HepG2 (cell line): ENCODE data around the gene ETFDH. TPM values are rescaled to one million over a fixed set of nuclear protein-coding genes. Genes with fewer than 3 reads are reported as not detected.

Experiments
- ELF4 ChIP-seq: sonication (generic); formaldehyde crosslinking; IDR thresholded peaks from 2 replicates; pipeline ENCODE4 v1.5.0; 2020; ENCODE audit warnings: missing genetic modification reagents, mild to moderate bottlenecking, moderate library complexity, borderline replicate concordance
- HOXA7 ChIP-seq: sonication (generic); formaldehyde crosslinking; IDR thresholded peaks from 2 replicates; pipeline ENCODE4 v1.8.1; 2022; ENCODE audit warnings: mild to moderate bottlenecking, missing genetic modification reagents, moderate library complexity
- IRX3 ChIP-seq: sonication (generic); formaldehyde crosslinking; IDR thresholded peaks from 2 replicates; pipeline ENCODE4 v1.8.1; 2023; ENCODE audit warnings: mild to moderate bottlenecking, low read depth, missing genetic modification reagents, borderline replicate concordance
- MATR3 ChIP-seq: sonication (generic); formaldehyde crosslinking; IDR thresholded peaks from 2 replicates; pipeline ENCODE4 v1.4.0; 2020; ENCODE audit warnings: missing genetic modification reagents
- NAIF1 ChIP-seq: sonication (generic); formaldehyde crosslinking; IDR thresholded peaks from 2 replicates; pipeline ENCODE4 v1.5.0; 2020; ENCODE audit warnings: mild to moderate bottlenecking, missing genetic modification reagents, borderline replicate concordance
- SMAD9 ChIP-seq: sonication (generic); formaldehyde crosslinking; IDR thresholded peaks from 2 replicates; pipeline ENCODE4 v1.5.1; 2020; ENCODE audit warnings: mild to moderate bottlenecking, missing genetic modification reagents
- TP53 ChIP-seq: sonication (generic); formaldehyde crosslinking; conservative IDR thresholded peaks from 2 replicates; pipeline ENCODE4 v1.4.0; 2020; ENCODE audit warnings: missing genetic modification reagents
- ZKSCAN8 ChIP-seq: IDR thresholded peaks from 2 replicates; pipeline ENCODE4 v1.6.1; 2016; ENCODE audit warnings: borderline replicate concordance, missing genetic modification reagents, missing compliant biosample characterization
- ZNF337 ChIP-seq: sonication (generic); formaldehyde crosslinking; IDR thresholded peaks from 2 replicates; pipeline ENCODE4 v1.5.1; 2020; ENCODE audit warnings: missing genetic modification reagents, low read depth, mild to moderate bottlenecking, borderline replicate concordance
- ZNF567 ChIP-seq: sonication (generic); formaldehyde crosslinking; IDR thresholded peaks from 2 replicates; pipeline ENCODE4 v1.8.1; 2023; ENCODE audit warnings: mild to moderate bottlenecking, missing genetic modification reagents, borderline replicate concordance
- ZNF605 ChIP-seq: sonication (generic); formaldehyde crosslinking; IDR thresholded peaks from 2 replicates; pipeline ENCODE4 v1.8.0; 2022; ENCODE audit warnings: mild to moderate bottlenecking, missing genetic modification reagents
- ZSCAN9 ChIP-seq: IDR thresholded peaks from 2 replicates; pipeline ENCODE4 v1.6.1; 2016; ENCODE audit warnings: borderline replicate concordance
- polyA plus RNA-seq, 8 experiments: library from polyadenylated mRNA; depleted of rRNA in 3 of 8; stranded (reverse) in 7 of 8; unstranded in 1 of 8; fragments of >200 nt; fragmentation: Illumina TruSeq in 4 of 8; extraction: Trizol in 4 of 8; gene quantifications; 2 replicates each; pipeline versions ENCODE4 v1.2.1 to v1.2.3, GENCODE V29; 2011 to 2016; ENCODE audit warnings: low read depth in 4 of 8, missing spikeins in 1 of 8, mixed read lengths in 1 of 8; ENCODE audit not compliant: insufficient read depth in 1 of 8
- total RNA-seq, 5 experiments: library from RNA; depleted of rRNA; stranded (reverse); fragments of >200 nt; fragmentation: Illumina TruSeq; extraction: Trizol; gene quantifications; 2 replicates each; pipeline ENCODE4 v1.2.3, GENCODE V29; 2016; ENCODE audit warnings: low read depth in 1 of 5
- TF ChIP-seq, protein P1 (sequence below): sonication (generic); formaldehyde crosslinking; IDR thresholded peaks from 2 replicates; pipeline ENCODE4 v1.5.1; 2020; ENCODE audit warnings: missing genetic modification reagents, mild to moderate bottlenecking, borderline replicate concordance
- TF ChIP-seq, protein P2 (sequence below): sonication (generic); formaldehyde crosslinking; IDR thresholded peaks from 2 replicates; pipeline ENCODE4 v1.4.0; 2020; ENCODE audit warnings: missing genetic modification reagents, mild to moderate bottlenecking, borderline replicate concordance
- TF ChIP-seq, protein P3 (sequence below): sonication (generic); formaldehyde crosslinking; IDR thresholded peaks from 2 replicates; pipeline ENCODE4 v1.5.1; 2020; ENCODE audit warnings: missing genetic modification reagents, mild to moderate bottlenecking, borderline replicate concordance
- TF ChIP-seq, protein P4 (sequence below): sonication (generic); formaldehyde crosslinking; IDR thresholded peaks from 2 replicates; pipeline ENCODE4 v1.8.0; 2023; ENCODE audit warnings: mild to moderate bottlenecking, missing genetic modification reagents
- TF ChIP-seq, protein P5 (sequence below): sonication (generic); formaldehyde crosslinking; IDR thresholded peaks from 2 replicates; pipeline ENCODE4 v1.5.0; 2020; ENCODE audit warnings: mild to moderate bottlenecking, missing genetic modification reagents

The ETFDH gene
- total and polyA plus RNA-seq, 2 of the 13 experiments (the other 11 are each of a cell fraction or from before 2014, with no cell fraction given), result 14.7 to 17.8 TPM

DNA sequence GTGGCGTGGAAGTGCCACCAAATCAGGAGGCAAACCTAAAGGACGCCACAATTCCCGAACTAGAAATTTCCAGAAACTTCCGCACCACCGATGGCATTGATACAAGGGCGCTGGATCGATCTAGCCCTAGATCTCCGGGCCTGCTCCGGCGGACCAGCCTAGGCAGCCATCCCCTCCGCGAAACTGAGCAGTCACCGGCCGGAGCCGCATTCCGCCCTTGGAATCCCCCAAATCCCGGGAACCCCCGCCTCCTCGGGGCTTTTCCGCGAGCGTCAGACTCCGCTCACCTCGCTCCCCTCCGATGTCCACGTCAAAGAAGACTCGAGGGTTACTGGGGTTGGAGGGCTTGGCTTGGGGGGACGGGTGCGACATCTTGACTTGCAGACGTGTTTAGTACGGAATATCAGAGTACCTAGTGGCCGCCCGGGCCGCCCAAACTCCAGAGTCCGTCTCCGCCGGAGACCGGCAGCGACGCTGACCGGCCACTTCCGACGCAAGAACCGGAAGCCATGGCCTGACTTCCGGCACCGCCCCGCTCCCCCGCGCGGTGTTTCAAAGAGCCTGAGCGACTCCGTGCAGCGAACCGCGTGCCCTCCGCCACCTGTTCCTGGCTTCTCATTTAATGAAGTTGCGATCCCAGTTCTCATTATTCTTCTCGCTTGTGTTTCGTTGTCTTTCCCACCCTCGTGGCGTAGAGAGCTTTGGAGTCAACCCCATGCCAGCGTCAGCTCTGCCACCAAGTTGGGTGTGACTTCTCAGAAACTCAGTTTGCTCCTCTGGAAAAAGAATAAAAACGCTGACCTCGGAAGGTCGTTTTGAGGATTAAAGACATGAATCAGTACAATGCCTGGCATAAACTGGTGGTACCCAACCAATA lies 51.1 kb downstream of the ETFDH start, which contains the start of gene PPID (continued):
- TF ChIP-seq MATR3 (no peak), HOXA7 (CRISPR knock-in tag) (no peak), ZNF337 (no peak), SMAD9 (CRISPR knock-in tag) (peak; percentile 81; the same call in 1 of the 2 replicates), ZKSCAN8 (CRISPR knock-in tag) (no peak), ZNF567 (CRISPR knock-in tag) (no peak), IRX3 (CRISPR knock-in tag) (no peak), NAIF1 (CRISPR knock-in tag) (no peak), ZSCAN9 (CRISPR knock-in tag) (0 out of 2 replicates have a peak, but pooled peaks have one; percentile 32), ELF4 (CRISPR knock-in tag) (peak; percentile 82; the same call in 1 of the 2 replicates), ZNF605 (CRISPR knock-in tag) (peak; percentile 74), TP53 (CRISPR knock-in tag) (peak; percentile 77; the same call in 1 of the 2 replicates)
- TF ChIP-seq, protein P1, sequence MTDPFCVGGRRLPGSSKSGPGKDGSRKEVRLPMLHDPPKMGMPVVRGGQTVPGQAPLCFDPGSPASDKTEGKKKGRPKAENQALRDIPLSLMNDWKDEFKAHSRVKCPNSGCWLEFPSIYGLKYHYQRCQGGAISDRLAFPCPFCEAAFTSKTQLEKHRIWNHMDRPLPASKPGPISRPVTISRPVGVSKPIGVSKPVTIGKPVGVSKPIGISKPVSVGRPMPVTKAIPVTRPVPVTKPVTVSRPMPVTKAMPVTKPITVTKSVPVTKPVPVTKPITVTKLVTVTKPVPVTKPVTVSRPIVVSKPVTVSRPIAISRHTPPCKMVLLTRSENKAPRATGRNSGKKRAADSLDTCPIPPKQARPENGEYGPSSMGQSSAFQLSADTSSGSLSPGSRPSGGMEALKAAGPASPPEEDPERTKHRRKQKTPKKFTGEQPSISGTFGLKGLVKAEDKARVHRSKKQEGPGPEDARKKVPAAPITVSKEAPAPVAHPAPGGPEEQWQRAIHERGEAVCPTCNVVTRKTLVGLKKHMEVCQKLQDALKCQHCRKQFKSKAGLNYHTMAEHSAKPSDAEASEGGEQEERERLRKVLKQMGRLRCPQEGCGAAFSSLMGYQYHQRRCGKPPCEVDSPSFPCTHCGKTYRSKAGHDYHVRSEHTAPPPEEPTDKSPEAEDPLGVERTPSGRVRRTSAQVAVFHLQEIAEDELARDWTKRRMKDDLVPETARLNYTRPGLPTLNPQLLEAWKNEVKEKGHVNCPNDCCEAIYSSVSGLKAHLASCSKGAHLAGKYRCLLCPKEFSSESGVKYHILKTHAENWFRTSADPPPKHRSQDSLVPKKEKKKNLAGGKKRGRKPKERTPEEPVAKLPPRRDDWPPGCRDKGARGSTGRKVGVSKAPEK, result peak; percentile 50; the same call in 1 of the 2 replicates
- TF ChIP-seq, protein P2, sequence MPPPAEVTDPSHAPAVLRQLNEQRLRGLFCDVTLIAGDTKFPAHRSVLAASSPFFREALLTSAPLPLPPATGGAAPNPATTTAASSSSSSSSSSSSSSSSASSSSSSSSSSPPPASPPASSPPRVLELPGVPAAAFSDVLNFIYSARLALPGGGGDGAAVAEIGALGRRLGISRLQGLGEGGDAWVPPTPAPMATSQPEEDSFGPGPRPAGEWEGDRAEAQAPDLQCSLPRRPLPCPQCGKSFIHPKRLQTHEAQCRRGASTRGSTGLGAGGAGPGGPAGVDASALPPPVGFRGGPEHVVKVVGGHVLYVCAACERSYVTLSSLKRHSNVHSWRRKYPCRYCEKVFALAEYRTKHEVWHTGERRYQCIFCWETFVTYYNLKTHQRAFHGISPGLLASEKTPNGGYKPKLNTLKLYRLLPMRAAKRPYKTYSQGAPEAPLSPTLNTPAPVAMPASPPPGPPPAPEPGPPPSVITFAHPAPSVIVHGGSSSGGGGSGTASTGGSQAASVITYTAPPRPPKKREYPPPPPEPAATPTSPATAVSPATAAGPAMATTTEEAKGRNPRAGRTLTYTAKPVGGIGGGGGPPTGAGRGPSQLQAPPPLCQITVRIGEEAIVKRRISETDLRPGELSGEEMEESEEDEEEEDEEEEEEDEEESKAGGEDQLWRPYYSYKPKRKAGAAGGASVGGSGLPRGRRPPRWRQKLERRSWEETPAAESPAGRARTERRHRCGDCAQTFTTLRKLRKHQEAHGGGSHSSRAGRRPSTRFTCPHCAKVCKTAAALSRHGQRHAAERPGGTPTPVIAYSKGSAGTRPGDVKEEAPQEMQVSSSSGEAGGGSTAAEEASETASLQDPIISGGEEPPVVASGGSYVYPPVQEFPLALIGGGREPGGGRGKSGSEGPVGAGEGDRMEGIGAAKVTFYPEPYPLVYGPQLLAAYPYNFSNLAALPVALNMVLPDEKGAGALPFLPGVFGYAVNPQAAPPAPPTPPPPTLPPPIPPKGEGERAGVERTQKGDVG (CRISPR knock-in tag), result no peak
- TF ChIP-seq, protein P3, sequence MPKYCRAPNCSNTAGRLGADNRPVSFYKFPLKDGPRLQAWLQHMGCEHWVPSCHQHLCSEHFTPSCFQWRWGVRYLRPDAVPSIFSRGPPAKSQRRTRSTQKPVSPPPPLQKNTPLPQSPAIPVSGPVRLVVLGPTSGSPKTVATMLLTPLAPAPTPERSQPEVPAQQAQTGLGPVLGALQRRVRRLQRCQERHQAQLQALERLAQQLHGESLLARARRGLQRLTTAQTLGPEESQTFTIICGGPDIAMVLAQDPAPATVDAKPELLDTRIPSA, result 0 out of 2 replicates have a peak, but pooled peaks have one; percentile 25
- TF ChIP-seq, protein P4, sequence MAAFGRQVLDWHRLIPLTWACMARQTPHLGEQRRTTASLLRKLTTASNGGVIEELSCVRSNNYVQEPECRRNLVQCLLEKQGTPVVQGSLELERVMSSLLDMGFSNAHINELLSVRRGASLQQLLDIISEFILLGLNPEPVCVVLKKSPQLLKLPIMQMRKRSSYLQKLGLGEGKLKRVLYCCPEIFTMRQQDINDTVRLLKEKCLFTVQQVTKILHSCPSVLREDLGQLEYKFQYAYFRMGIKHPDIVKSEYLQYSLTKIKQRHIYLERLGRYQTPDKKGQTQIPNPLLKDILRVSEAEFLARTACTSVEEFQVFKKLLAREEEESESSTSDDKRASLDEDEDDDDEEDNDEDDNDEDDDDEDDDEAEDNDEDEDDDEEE, result no peak
- TF ChIP-seq, protein P5, sequence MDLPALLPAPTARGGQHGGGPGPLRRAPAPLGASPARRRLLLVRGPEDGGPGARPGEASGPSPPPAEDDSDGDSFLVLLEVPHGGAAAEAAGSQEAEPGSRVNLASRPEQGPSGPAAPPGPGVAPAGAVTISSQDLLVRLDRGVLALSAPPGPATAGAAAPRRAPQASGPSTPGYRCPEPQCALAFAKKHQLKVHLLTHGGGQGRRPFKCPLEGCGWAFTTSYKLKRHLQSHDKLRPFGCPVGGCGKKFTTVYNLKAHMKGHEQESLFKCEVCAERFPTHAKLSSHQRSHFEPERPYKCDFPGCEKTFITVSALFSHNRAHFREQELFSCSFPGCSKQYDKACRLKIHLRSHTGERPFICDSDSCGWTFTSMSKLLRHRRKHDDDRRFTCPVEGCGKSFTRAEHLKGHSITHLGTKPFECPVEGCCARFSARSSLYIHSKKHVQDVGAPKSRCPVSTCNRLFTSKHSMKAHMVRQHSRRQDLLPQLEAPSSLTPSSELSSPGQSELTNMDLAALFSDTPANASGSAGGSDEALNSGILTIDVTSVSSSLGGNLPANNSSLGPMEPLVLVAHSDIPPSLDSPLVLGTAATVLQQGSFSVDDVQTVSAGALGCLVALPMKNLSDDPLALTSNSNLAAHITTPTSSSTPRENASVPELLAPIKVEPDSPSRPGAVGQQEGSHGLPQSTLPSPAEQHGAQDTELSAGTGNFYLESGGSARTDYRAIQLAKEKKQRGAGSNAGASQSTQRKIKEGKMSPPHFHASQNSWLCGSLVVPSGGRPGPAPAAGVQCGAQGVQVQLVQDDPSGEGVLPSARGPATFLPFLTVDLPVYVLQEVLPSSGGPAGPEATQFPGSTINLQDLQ (CRISPR knock-in tag), result no peak
